MCF 10A (cell line): Measurements from ENCODE around the gene CSTPP1. TPM values are rescaled to one million over a fixed set of nuclear protein-coding genes. Genes with fewer than 3 reads are reported as not detected.

Source experiments
- BruUV-seq: library from RNA; stranded (reverse); fragments of 400-500 nt; replicated peaks from 2 replicates; lab custom pipeline; 2021; lab: Mats Ljungman, UMichigan
- CTCF ChIA-PET: fragments of 300-600 bp; sonication (Branson Sonifier 250); formaldehyde crosslinking; extraction: SDS; loops from one replicate; lab custom pipeline; 2021; ENCODE audit warnings: antibody characterized with exemption, inconsistent platforms; lab: Yijun Ruan, JAX
- POLR2A ChIA-PET: fragments of 300-600, 350-650 bp; sonication (Branson Sonifier 250); formaldehyde crosslinking; extraction: SDS; loops from one replicate; lab custom pipeline; 2020; ENCODE audit warnings: antibody characterized with exemption, inconsistent platforms; lab: Yijun Ruan, JAX
- DNase-seq: peaks from one replicate; pipeline ENCODE4 v3.0.0-alpha.2; 2018; ENCODE audit not compliant: unreplicated experiment
- H3K27ac Mint-ChIP-seq: one replicate; pipeline ENCODE4 v1.8.0; 2022; ENCODE audit warnings: mild to moderate bottlenecking, low read depth, mixed read lengths; ENCODE audit not compliant: unreplicated experiment
- H3K27me3 Mint-ChIP-seq: one replicate; pipeline ENCODE4 v1.8.0; 2022; ENCODE audit warnings: mixed read lengths; ENCODE audit not compliant: insufficient read depth, unreplicated experiment
- H3K36me3 Mint-ChIP-seq: one replicate; pipeline ENCODE4 v1.8.0; 2022; ENCODE audit warnings: mild to moderate bottlenecking, moderate library complexity, mixed read lengths; ENCODE audit not compliant: insufficient read depth, unreplicated experiment
- H3K4me1 Mint-ChIP-seq: one replicate; pipeline ENCODE4 v1.8.0; 2022; ENCODE audit warnings: mixed read lengths; ENCODE audit not compliant: insufficient read depth, unreplicated experiment
- H3K4me3 Mint-ChIP-seq: one replicate; pipeline ENCODE4 v1.8.0; 2022; ENCODE audit warnings: mild to moderate bottlenecking, moderate library complexity, mixed read lengths; ENCODE audit not compliant: unreplicated experiment
- H3K9me3 Mint-ChIP-seq: one replicate; pipeline ENCODE4 v1.8.0; 2022; ENCODE audit warnings: mixed read lengths; ENCODE audit not compliant: unreplicated experiment
- intact Hi-C: fragments of 100-400 bp; cut with micrococcal nuclease; formaldehyde crosslinking; loops from 2 replicates; pipeline ENCODE4 v1.14.1; 2022
- total RNA-seq: library from RNA; stranded (reverse); gene quantifications from 2 replicates; pipeline ENCODE4 v1.2.3, GENCODE V29; 2022
- TF ChIP-seq, protein P1 (sequence below): fragments of 200-600 bp; IDR thresholded peaks from one replicate; pipeline ENCODE4 v1.8.0; 2022; ENCODE audit warnings: antibody characterized with exemption, mild to moderate bottlenecking; ENCODE audit not compliant: unreplicated experiment

Gene CSTPP1
- total RNA-seq, 1 experiment from 2014 or later, result 19.2 TPM

DNA sequence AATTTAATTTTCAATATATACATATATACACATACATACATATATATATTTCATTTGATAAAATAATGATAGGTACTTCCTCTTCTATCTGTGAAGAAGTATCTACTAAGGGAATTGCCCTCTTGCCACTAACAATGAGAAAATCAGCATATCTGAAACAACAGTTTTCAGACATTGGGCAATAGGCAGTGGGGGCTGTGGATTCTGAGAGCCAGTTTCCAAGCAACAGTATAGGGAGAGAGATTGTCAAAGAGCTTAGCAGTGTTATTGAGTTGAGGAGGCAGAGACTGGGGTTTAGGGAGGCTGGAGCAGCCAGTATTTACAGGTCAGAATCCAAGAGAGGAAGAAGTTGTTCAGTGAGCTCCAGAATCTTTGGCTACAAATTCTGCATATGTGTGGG lies 120.8 kb downstream of the CSTPP1 start:
- Mint-ChIP-seq H3K27me3 (no peaks in the 10 kb centered on the region), H3K4me3 (no peak overlapping the region), H3K4me1 (peaks cover 4% of the 10 kb centered on the region), H3K27ac (no peak overlapping the region), H3K9me3 (peaks cover 10% of the 10 kb centered on the region), H3K36me3 (peaks cover 23% of the 10 kb centered on the region)
- intact Hi-C loops, result no loop called here
- TF ChIP-seq, protein P1, sequence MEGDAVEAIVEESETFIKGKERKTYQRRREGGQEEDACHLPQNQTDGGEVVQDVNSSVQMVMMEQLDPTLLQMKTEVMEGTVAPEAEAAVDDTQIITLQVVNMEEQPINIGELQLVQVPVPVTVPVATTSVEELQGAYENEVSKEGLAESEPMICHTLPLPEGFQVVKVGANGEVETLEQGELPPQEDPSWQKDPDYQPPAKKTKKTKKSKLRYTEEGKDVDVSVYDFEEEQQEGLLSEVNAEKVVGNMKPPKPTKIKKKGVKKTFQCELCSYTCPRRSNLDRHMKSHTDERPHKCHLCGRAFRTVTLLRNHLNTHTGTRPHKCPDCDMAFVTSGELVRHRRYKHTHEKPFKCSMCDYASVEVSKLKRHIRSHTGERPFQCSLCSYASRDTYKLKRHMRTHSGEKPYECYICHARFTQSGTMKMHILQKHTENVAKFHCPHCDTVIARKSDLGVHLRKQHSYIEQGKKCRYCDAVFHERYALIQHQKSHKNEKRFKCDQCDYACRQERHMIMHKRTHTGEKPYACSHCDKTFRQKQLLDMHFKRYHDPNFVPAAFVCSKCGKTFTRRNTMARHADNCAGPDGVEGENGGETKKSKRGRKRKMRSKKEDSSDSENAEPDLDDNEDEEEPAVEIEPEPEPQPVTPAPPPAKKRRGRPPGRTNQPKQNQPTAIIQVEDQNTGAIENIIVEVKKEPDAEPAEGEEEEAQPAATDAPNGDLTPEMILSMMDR, result no peak
- BruUV-seq, result no TSS peak
- no peak for DNase-seq
- ChIA-PET CTCF (no interaction called here), POLR2A (no interaction called here)

DNA sequence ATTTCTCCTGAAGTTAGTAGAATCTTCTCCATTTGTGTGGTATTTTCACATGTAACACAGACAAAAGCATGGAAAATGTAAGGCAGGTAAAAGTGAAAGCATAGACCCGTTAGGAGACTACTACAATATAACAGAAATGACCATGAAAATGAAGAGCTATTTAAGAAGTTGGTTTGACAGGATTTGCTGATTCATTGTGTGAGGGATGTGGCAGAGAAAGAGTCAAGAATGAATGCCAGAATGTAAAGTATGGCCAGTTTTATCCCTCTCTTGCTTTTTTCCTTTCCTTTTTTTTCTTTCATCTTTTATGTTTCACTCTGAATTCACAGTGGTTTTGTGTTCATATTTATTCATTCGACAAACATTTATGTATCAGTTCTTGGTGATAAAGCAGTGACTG lies 124.2 kb downstream of the CSTPP1 start:
- no peaks in the 10 kb centered on the region for H3K27me3 Mint-ChIP-seq
- peaks cover 4% of the 10 kb centered on the region for H3K4me1 Mint-ChIP-seq
- H3K9me3 Mint-ChIP-seq, result no peaks in the 10 kb centered on the region
- no peak for DNase-seq
- ChIA-PET POLR2A (interaction anchor here (0.7 kb wide), 1 partner anchor 11 kb away, joined by 3 read pairs; no protein-coding TSS in a partner anchor), CTCF (interaction anchor here (1.6 kb wide), 1 partner anchor 11 kb away, joined by 12 read pairs; no protein-coding TSS in a partner anchor)
- H3K4me3 Mint-ChIP-seq, result no peak overlapping the region
- TF ChIP-seq, protein P1, result no peak
- intact Hi-C loops, result no loop called here
- BruUV-seq, result no TSS peak
- no peak overlapping the region for H3K27ac Mint-ChIP-seq
- H3K36me3 Mint-ChIP-seq, result peaks cover 13% of the 10 kb centered on the region

DNA sequence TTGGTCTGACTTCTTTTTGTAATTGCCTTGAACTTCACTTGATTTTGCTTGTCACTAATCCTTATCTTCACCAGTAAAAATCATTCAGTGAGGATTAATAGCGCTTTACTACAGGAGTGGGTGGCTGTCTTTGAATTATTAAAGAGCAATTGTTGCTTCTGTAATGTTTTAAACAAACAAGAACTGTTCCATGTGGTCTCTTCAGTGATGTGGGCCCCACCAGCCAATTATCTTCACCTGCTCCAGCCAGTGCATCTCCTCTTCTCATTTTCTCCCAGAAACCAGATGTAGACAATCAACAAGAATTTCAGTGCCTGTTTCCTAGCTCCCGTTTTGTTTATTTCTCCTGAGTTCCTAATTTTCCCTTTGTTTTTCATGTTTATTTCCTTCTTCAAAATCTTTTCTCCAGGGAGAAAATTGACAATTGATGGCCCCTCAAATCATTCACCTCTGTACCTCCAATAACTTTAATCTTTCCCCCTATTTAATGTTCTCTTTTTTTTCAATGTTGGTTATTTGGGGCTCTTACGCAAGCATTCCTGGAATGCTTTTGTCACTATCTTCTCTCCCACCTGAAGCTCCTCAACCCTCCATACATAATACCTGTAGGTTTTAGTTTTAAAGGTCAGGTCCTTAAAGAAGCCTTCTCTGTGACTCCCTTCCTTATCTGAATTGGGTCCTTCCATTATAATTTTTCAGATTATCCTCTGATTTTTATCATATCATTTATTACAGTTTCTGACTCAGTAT lies 125.0 kb downstream of the CSTPP1 start:
- Mint-ChIP-seq H3K9me3 (no peaks in the 10 kb centered on the region), H3K4me3 (no peak overlapping the region), H3K4me1 (peaks cover 4% of the 10 kb centered on the region), H3K36me3 (peaks cover 7% of the 10 kb centered on the region), H3K27me3 (no peaks in the 10 kb centered on the region), H3K27ac (no peak overlapping the region)
- CTCF ChIA-PET, result no interaction called here
- intact Hi-C loops, result no loop called here
- DNase-seq, result no peak
- BruUV-seq, result no TSS peak
- TF ChIP-seq, protein P1, result no peak
- POLR2A ChIA-PET, result interaction anchor here (0.7 kb wide), 1 partner anchor 10 kb away, joined by 3 read pairs; no protein-coding TSS in a partner anchor

DNA sequence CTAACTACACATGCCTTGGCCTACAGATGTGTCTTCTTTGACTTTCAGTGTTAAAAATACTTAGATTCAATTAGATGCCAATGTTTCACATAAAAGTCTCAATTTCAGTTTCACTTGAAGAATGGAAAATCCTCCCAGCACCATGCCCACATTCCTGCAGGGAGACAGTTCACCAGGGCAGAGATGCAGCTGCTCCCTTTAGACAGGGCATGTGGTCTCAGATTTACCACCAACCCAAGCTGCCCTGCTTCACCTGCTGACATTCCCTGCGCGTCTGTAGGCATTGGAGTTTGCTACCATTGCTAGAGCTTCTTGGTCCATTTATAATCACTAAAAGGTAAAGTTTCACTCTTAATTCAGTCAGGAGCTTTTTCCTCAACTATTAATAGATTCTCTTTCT lies 126.2 kb downstream of the CSTPP1 start:
- Mint-ChIP-seq H3K36me3 (peaks cover 7% of the 10 kb centered on the region), H3K27me3 (no peaks in the 10 kb centered on the region), H3K4me3 (no peak overlapping the region), H3K4me1 (peaks cover 4% of the 10 kb centered on the region), H3K9me3 (no peaks in the 10 kb centered on the region), H3K27ac (no peak overlapping the region)
- ChIA-PET POLR2A (interaction anchor here (0.5 kb wide), 1 partner anchor 11 kb away, joined by 3 read pairs; no protein-coding TSS in a partner anchor), CTCF (interaction anchor here (0.6 kb wide), 1 partner anchor 30 kb away, joined by 3 read pairs; no protein-coding TSS in a partner anchor)
- TF ChIP-seq, protein P1, result no peak
- intact Hi-C loops, result no loop called here
- BruUV-seq, result no TSS peak
- no peak for DNase-seq
